ENCODE results near the gene EIF2A.
A peak's percentile ranks its signal among the peaks of the same experiment; 100 is the strongest.
"Not testable (repeated sequence)": the region's sequence is repeated elsewhere in the genome, so short reads cannot be mapped to it uniquely, and the experiment has no call there.

EIF2A gene

GRCh38 chr3:150543531-150543930 is 3.1 kb upstream of the EIF2A start:
- no peak for DNase-seq

GRCh38 chr3:150544041-150544440 is 2.5 kb upstream of the EIF2A start:
- no peak for DNase-seq

- no peak for DNase-seq
Observed at GRCh38 chr3:150544726-150545125, 1.9 kb upstream of the EIF2A start.

GRCh38 chr3:150545419-150546225 is 965 bp upstream of the EIF2A start:
- peak; percentile 11 to 21 for DNase-seq

- peak; percentile 47 to 54 for DNase-seq
Observed at GRCh38 chr3:150547045-150547741, 606 bp downstream of the EIF2A start.

- DNase-seq = no peak
Observed at GRCh38 chr3:150555859-150556436, 9.4 kb downstream of the EIF2A start.

GRCh38 chr3:150556792-150557191 is 10.2 kb downstream of the EIF2A start:
- DNase-seq = no peak

GRCh38 chr3:150557725-150558124 is 11.1 kb downstream of the EIF2A start:
- DNase-seq = no peak

GRCh38 chr3:150564243-150564642 is 17.7 kb downstream of the EIF2A start:
- no peak for DNase-seq

- DNase-seq = no peak
Observed at GRCh38 chr3:150567328-150567727, 20.7 kb downstream of the EIF2A start.

- DNase-seq = peak in 1 of 2 experiments; percentile 12
Observed at GRCh38 chr3:150577855-150578254, 31.3 kb downstream of the EIF2A start.

GRCh38 chr3:150581174-150581573 is 34.6 kb downstream of the EIF2A start:
- no peak for DNase-seq

- DNase-seq = no peak
Observed at GRCh38 chr3:150582620-150583019, 36.0 kb downstream of the EIF2A start.

GRCh38 chr3:150583028-150583427 is 36.4 kb downstream of the EIF2A start:
- DNase-seq = no peak

- no peak for DNase-seq
Observed at GRCh38 chr3:150588027-150588830, 41.6 kb downstream of the EIF2A start.

GRCh38 chr3:150589759-150590158 is 43.2 kb downstream of the EIF2A start:
- no peak for DNase-seq

GRCh38 chr3:150594150-150594549 is 47.6 kb downstream of the EIF2A start:
- no peak for DNase-seq

- no peak for DNase-seq
Observed at GRCh38 chr3:150597646-150598045, 51.1 kb downstream of the EIF2A start.

GRCh38 chr3:150599611-150600297 is 53.2 kb downstream of the EIF2A start:
- DNase-seq = peak in 1 of 2 experiments; percentile 11

GRCh38 chr3:150600647-150601530 is 54.3 kb downstream of the EIF2A start:
- DNase-seq = not testable (repeated sequence)

- DNase-seq = no peak
Observed at GRCh38 chr3:150602426-150603152, 56.0 kb downstream of the EIF2A start.

Measured in Kasumi-1 (cell line).